Activated CD8-positive, alpha-beta T cell treated with anti-CD3 and anti-CD28 coated beads, Interleukin-2, amount 10 ng/mL, durations not matched to agents 7 days and 5 days (primary cell): ENCODE data around the gene NXPH4. TPM values are rescaled to one million over a fixed set of nuclear protein-coding genes. Genes with fewer than 3 reads are reported as not detected.

Experiments
- ATAC-seq: fragments of 150-1000 bp; cut with Tn5 transposase; one replicate; pipeline ENCODE4 v1.10.0; 2021; ENCODE audit warnings: moderate library complexity
- CTCF ChIA-PET: fragments of 350-600 bp; sonication (Branson Sonifier 250); formaldehyde crosslinking; loops from one replicate; lab custom pipeline; 2021; ENCODE audit warnings: antibody characterized with exemption; lab: Charles Lee
- POLR2A ChIA-PET: fragments of 350-600 bp; sonication (Branson Sonifier 250); formaldehyde crosslinking; loops from one replicate; lab custom pipeline; 2021; ENCODE audit warnings: antibody characterized with exemption; lab: Charles Lee
- DNase-seq: peaks from one replicate; pipeline ENCODE4 v3.0.0-alpha.2; 2020
- H3K27ac Mint-ChIP-seq: one replicate; pipeline ENCODE4 v1.8.0; 2021; ENCODE audit warnings: mild to moderate bottlenecking, mixed read lengths
- H3K27me3 Mint-ChIP-seq: one replicate; pipeline ENCODE4 v1.8.0; 2021; ENCODE audit warnings: low read depth, mixed read lengths
- H3K36me3 Mint-ChIP-seq: one replicate; pipeline ENCODE4 v1.8.0; 2021; ENCODE audit warnings: low read depth, mixed read lengths
- H3K4me1 Mint-ChIP-seq: one replicate; pipeline ENCODE4 v1.8.0; 2021; ENCODE audit warnings: low read depth, mixed read lengths
- H3K4me3 Mint-ChIP-seq: one replicate; pipeline ENCODE4 v1.8.0; 2021; ENCODE audit warnings: mild to moderate bottlenecking, mixed read lengths
- H3K9me3 Mint-ChIP-seq: one replicate; pipeline ENCODE4 v1.8.0; 2022; ENCODE audit warnings: mixed read lengths; ENCODE audit not compliant: insufficient read depth
- total RNA-seq, 2 experiments: library from RNA; stranded (reverse); gene quantifications; one replicate each; pipeline ENCODE4 v1.2.3, GENCODE V29; 2021

Gene NXPH4
- total RNA-seq, result under 1 TPM; 0.39 to 0.40 TPM

- CTCF ChIA-PET, result interaction anchor here (0.7 to 4.3 kb wide), 5 partner anchors 11 to 243 kb away, joined by 3 to 246 read pairs (median 15); partner anchors contain the start of genes GLI1 and SHMT2
- ATAC-seq (peak; percentile 38), DNase-seq (peak; percentile 58)
- Mint-ChIP-seq H3K9me3 (no peaks in the 10 kb centered on the region), H3K4me3 (peak within 1 kb of the TSS; percentile 69), H3K27me3 (peaks cover 67% of the 10 kb centered on the region), H3K27ac (no peak within 1 kb of the TSS), H3K36me3 (no peaks in the 10 kb centered on the region), H3K4me1 (peaks cover 43% of the 10 kb centered on the region)
- POLR2A ChIA-PET, result interaction anchor here (0.8 kb wide), 1 partner anchor 11 kb away, joined by 3 read pairs; no protein-coding TSS in a partner anchor
Measured at GRCh38 chr12:57216014-57216911, at the start of gene NXPH4. NXPH4 (plus strand) TSS chr12:57216794; CDS start chr12:57216970, 176 bp downstream.

GRCh38 chr12:57166971-57167371 lies 49.6 kb upstream of the NXPH4 start:
- no peak overlapping the region for H3K27ac Mint-ChIP-seq
- no peaks in the 10 kb centered on the region for H3K27me3 Mint-ChIP-seq
- no peaks in the 10 kb centered on the region for H3K36me3 Mint-ChIP-seq
- no peak for DNase-seq
- CTCF ChIA-PET, result interaction anchor here (1.1 kb wide), 1 partner anchor 43 kb away, joined by 3 read pairs; no protein-coding TSS in a partner anchor
- H3K4me3 Mint-ChIP-seq, result no peak overlapping the region
- POLR2A ChIA-PET, result no interaction called here
- H3K4me1 Mint-ChIP-seq, result no peaks in the 10 kb centered on the region
- H3K9me3 Mint-ChIP-seq, result no peaks in the 10 kb centered on the region
- ATAC-seq, result peak; percentile 18

- no peaks in the 10 kb centered on the region for H3K9me3 Mint-ChIP-seq
- no peak overlapping the region for H3K4me3 Mint-ChIP-seq
- H3K4me1 Mint-ChIP-seq, result no peaks in the 10 kb centered on the region
- POLR2A ChIA-PET, result no interaction called here
- H3K36me3 Mint-ChIP-seq, result no peaks in the 10 kb centered on the region
- DNase-seq (no peak), ATAC-seq (no peak)
- no peaks in the 10 kb centered on the region for H3K27me3 Mint-ChIP-seq
- CTCF ChIA-PET, result interaction anchor here (0.7 to 9.6 kb wide), 3 partner anchors 16 to 180 kb away, joined by 3 to 85 read pairs (median 4); no protein-coding TSS in a partner anchor
- no peak overlapping the region for H3K27ac Mint-ChIP-seq
Measured at GRCh38 chr12:57168058-57168457, 48.5 kb upstream of the NXPH4 start.

- POLR2A ChIA-PET, result no interaction called here
- CTCF ChIA-PET, result interaction anchor here (0.7 to 9.6 kb wide), 6 partner anchors 13 to 181 kb away, joined by 3 to 85 read pairs (median 4); no protein-coding TSS in a partner anchor
- no peaks in the 10 kb centered on the region for H3K27me3 Mint-ChIP-seq
Measured at GRCh38 chr12:57169046-57169795, 47.4 kb upstream of the NXPH4 start.

GRCh38 chr12:57169969-57170368 lies 46.6 kb upstream of the NXPH4 start:
- ChIA-PET CTCF (interaction anchor here (0.8 to 9.6 kb wide), 3 partner anchors 12 to 47 kb away, joined by 3 to 85 read pairs (median 5); no protein-coding TSS in a partner anchor), POLR2A (no interaction called here)
- ATAC-seq (no peak), DNase-seq (no peak)
- no peak overlapping the region for H3K4me3 Mint-ChIP-seq
- H3K4me1 Mint-ChIP-seq, result no peaks in the 10 kb centered on the region
- no peaks in the 10 kb centered on the region for H3K9me3 Mint-ChIP-seq
- no peaks in the 10 kb centered on the region for H3K27me3 Mint-ChIP-seq
- H3K36me3 Mint-ChIP-seq, result no peaks in the 10 kb centered on the region
- H3K27ac Mint-ChIP-seq, result no peak overlapping the region

More at GRCh38 chr12:57169046-57169795, 47.4 kb upstream of the NXPH4 start:
- ATAC-seq (no peak), DNase-seq (no peak)
- no peak overlapping the region for H3K27ac Mint-ChIP-seq
- H3K9me3 Mint-ChIP-seq, result no peaks in the 10 kb centered on the region
- H3K36me3 Mint-ChIP-seq, result no peaks in the 10 kb centered on the region
- H3K4me1 Mint-ChIP-seq, result no peaks in the 10 kb centered on the region
- H3K4me3 Mint-ChIP-seq, result no peak overlapping the region

GRCh38 chr12:57170408-57170807 lies 46.2 kb upstream of the NXPH4 start:
- ATAC-seq, result no peak
- CTCF ChIA-PET, result interaction anchor here (0.9 to 9.6 kb wide), 3 partner anchors 10 to 47 kb away, joined by 3 to 85 read pairs (median 5); no protein-coding TSS in a partner anchor
- no peak overlapping the region for H3K4me3 Mint-ChIP-seq

GRCh38 chr12:57170927-57171326 lies 45.7 kb upstream of the NXPH4 start:
- Mint-ChIP-seq H3K4me3 (no peak overlapping the region), H3K9me3 (no peaks in the 10 kb centered on the region), H3K4me1 (no peaks in the 10 kb centered on the region), H3K36me3 (no peaks in the 10 kb centered on the region), H3K27me3 (no peaks in the 10 kb centered on the region), H3K27ac (no peak overlapping the region)
- ATAC-seq (no peak), DNase-seq (no peak)
- ChIA-PET POLR2A (interaction anchor here (1.2 kb wide), 1 partner anchor 13 kb away, joined by 3 read pairs; no protein-coding TSS in a partner anchor), CTCF (interaction anchor here (0.9 to 9.6 kb wide), 2 partner anchors 11 to 48 kb away, joined by 3 to 85 read pairs; no protein-coding TSS in a partner anchor)

More at GRCh38 chr12:57170408-57170807, 46.2 kb upstream of the NXPH4 start:
- POLR2A ChIA-PET, result interaction anchor here (1.2 kb wide), 1 partner anchor 13 kb away, joined by 3 read pairs; no protein-coding TSS in a partner anchor
- Mint-ChIP-seq H3K27ac (no peak overlapping the region), H3K9me3 (no peaks in the 10 kb centered on the region), H3K4me1 (no peaks in the 10 kb centered on the region), H3K27me3 (no peaks in the 10 kb centered on the region), H3K36me3 (no peaks in the 10 kb centered on the region)
- DNase-seq, result no peak

- Mint-ChIP-seq H3K27me3 (no peaks in the 10 kb centered on the region), H3K4me3 (no peak overlapping the region), H3K9me3 (no peaks in the 10 kb centered on the region), H3K36me3 (no peaks in the 10 kb centered on the region), H3K4me1 (no peaks in the 10 kb centered on the region), H3K27ac (no peak overlapping the region)
- ATAC-seq, result no peak
- CTCF ChIA-PET, result interaction anchor here (1.6 to 9.6 kb wide), 2 partner anchors 48 to 60 kb away, joined by 4 to 85 read pairs; partner anchors contain the start of gene STAT6
- no peak for DNase-seq
- POLR2A ChIA-PET, result interaction anchor here (1.2 kb wide), 1 partner anchor 14 kb away, joined by 3 read pairs; no protein-coding TSS in a partner anchor
Measured at GRCh38 chr12:57171668-57172067, 44.9 kb upstream of the NXPH4 start.

GRCh38 chr12:57173089-57173488 lies 43.5 kb upstream of the NXPH4 start:
- no peak overlapping the region for H3K27ac Mint-ChIP-seq

GRCh38 chr12:57173683-57174082 lies 42.9 kb upstream of the NXPH4 start:
- ChIA-PET POLR2A (no interaction called here), CTCF (interaction anchor here (0.7 to 9.6 kb wide), 9 partner anchors 9 to 104 kb away, joined by 3 to 85 read pairs (median 5); partner anchors contain the start of genes SHMT2 and STAT6)
- Mint-ChIP-seq H3K27ac (no peak overlapping the region), H3K27me3 (no peaks in the 10 kb centered on the region), H3K9me3 (no peaks in the 10 kb centered on the region), H3K4me1 (no peaks in the 10 kb centered on the region), H3K36me3 (no peaks in the 10 kb centered on the region), H3K4me3 (no peak overlapping the region)
- DNase-seq (no peak), ATAC-seq (no peak)

More at GRCh38 chr12:57173089-57173488, 43.5 kb upstream of the NXPH4 start:
- no peaks in the 10 kb centered on the region for H3K27me3 Mint-ChIP-seq
- CTCF ChIA-PET, result interaction anchor here (0.6 to 9.6 kb wide), 12 partner anchors 10 to 104 kb away, joined by 3 to 85 read pairs (median 4); partner anchors contain the start of genes SHMT2 and STAT6
- H3K9me3 Mint-ChIP-seq, result no peaks in the 10 kb centered on the region
- DNase-seq (no peak), ATAC-seq (peak; percentile 59)
- H3K4me1 Mint-ChIP-seq, result no peaks in the 10 kb centered on the region
- POLR2A ChIA-PET, result no interaction called here
- H3K36me3 Mint-ChIP-seq, result no peaks in the 10 kb centered on the region
- H3K4me3 Mint-ChIP-seq, result no peak overlapping the region
